Measurements from ENCODE around the gene VOPP1. TPM values are rescaled to one million over a fixed set of nuclear protein-coding genes. Genes with fewer than 3 reads are reported as not detected.
A peak's percentile ranks its signal among the peaks of the same experiment; 100 is the strongest.

The VOPP1 gene
- total and polyA plus RNA-seq, 10 of the 15 experiments (the other 5 are each of a cell fraction or from before 2014, with no cell fraction given), result 32.8 to 206 (median 129) TPM

DNA sequence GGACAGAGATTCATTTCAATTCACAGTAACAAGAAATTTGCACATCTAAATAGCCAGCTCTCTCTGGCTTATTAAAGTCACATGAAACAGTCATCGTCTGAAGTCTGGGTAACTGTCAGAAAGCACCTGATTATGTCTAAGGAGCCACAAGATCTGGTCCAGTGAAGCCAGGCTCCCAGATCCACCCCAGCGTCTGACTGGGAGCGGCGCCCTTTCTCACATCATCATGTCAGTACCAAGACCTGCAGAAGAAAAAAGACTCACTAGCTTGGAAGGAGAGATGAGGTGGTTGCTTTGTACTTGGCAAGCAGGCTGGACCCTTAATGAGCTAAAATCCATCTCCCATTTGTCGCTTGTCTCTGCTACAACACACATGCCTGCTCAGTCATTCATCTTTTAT lies 58.4 kb downstream of the VOPP1 start (continued):
- TF ChIP-seq SREBF1 (IDR thresholded peaks at IDR 0.05; ENCODE audit: low read length) (no peak), RAD21 (IDR thresholded peaks at IDR 0.05; ENCODE audit: insufficient read depth, low read depth, low read length) (peak; percentile 37), EGR1 (IDR thresholded peaks at IDR 0.05; ENCODE audit: borderline replicate concordance in 1 of 2, low read depth in 2 of 2, low read length in 2 of 2) (no peak), TCF12 (IDR thresholded peaks at IDR 0.05; ENCODE audit: low read depth, low read length) (0 out of 2 replicates have a peak, but pooled peaks have one; percentile 25), NBN (IDR thresholded peaks at IDR 0.05) (no peak), BMI1 (IDR thresholded peaks at IDR 0.05; ENCODE audit: borderline replicate concordance) (no peak), NR2F1 (conservative IDR thresholded peaks at IDR 0.05) (no peak), ZBED1 (IDR thresholded peaks at IDR 0.05; ENCODE audit: borderline replicate concordance) (no peak), EP300 (IDR thresholded peaks at IDR 0.05; ENCODE audit: borderline replicate concordance in 1 of 2, control insufficient read depth in 1 of 2, low read depth in 2 of 2, low read length in 2 of 2) (peak; percentile 45 to 58; a peak in 1 of 4 replicates), FOXM1 (IDR thresholded peaks at IDR 0.05; ENCODE audit: low read depth, low read length) (0 out of 2 replicates have a peak, but pooled peaks have one; percentile 45), WRNIP1 (IDR thresholded peaks at IDR 0.05; ENCODE audit: borderline replicate concordance, low read depth, low read length) (no peak), RBBP5 (conservative IDR thresholded peaks at IDR 0.05) (no peak), PAX5 (IDR thresholded peaks at IDR 0.05; ENCODE audit: borderline replicate concordance, low read depth, low read length) (0 out of 2 replicates have a peak, but pooled peaks have one; percentile 28), IKZF1 (conservative IDR thresholded peaks at IDR 0.05) (peak; percentile 60), HDGF (IDR thresholded peaks at IDR 0.05) (no peak), SMARCA5 (IDR thresholded peaks at IDR 0.05) (no peak)
- TF ChIP-seq, protein P1, sequence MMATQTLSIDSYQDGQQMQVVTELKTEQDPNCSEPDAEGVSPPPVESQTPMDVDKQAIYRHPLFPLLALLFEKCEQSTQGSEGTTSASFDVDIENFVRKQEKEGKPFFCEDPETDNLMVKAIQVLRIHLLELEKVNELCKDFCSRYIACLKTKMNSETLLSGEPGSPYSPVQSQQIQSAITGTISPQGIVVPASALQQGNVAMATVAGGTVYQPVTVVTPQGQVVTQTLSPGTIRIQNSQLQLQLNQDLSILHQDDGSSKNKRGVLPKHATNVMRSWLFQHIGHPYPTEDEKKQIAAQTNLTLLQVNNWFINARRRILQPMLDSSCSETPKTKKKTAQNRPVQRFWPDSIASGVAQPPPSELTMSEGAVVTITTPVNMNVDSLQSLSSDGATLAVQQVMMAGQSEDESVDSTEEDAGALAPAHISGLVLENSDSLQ (IDR thresholded peaks at IDR 0.05), result no peak; the same call in 1 of the 2 replicates
- TF ChIP-seq, protein P2, sequence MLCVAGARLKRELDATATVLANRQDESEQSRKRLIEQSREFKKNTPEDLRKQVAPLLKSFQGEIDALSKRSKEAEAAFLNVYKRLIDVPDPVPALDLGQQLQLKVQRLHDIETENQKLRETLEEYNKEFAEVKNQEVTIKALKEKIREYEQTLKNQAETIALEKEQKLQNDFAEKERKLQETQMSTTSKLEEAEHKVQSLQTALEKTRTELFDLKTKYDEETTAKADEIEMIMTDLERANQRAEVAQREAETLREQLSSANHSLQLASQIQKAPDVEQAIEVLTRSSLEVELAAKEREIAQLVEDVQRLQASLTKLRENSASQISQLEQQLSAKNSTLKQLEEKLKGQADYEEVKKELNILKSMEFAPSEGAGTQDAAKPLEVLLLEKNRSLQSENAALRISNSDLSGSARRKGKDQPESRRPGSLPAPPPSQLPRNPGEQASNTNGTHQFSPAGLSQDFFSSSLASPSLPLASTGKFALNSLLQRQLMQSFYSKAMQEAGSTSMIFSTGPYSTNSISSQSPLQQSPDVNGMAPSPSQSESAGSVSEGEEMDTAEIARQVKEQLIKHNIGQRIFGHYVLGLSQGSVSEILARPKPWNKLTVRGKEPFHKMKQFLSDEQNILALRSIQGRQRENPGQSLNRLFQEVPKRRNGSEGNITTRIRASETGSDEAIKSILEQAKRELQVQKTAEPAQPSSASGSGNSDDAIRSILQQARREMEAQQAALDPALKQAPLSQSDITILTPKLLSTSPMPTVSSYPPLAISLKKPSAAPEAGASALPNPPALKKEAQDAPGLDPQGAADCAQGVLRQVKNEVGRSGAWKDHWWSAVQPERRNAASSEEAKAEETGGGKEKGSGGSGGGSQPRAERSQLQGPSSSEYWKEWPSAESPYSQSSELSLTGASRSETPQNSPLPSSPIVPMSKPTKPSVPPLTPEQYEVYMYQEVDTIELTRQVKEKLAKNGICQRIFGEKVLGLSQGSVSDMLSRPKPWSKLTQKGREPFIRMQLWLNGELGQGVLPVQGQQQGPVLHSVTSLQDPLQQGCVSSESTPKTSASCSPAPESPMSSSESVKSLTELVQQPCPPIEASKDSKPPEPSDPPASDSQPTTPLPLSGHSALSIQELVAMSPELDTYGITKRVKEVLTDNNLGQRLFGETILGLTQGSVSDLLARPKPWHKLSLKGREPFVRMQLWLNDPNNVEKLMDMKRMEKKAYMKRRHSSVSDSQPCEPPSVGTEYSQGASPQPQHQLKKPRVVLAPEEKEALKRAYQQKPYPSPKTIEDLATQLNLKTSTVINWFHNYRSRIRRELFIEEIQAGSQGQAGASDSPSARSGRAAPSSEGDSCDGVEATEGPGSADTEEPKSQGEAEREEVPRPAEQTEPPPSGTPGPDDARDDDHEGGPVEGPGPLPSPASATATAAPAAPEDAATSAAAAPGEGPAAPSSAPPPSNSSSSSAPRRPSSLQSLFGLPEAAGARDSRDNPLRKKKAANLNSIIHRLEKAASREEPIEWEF (IDR thresholded peaks at IDR 0.05; ENCODE audit: insufficient replicate concordance, low read depth, low read length), result no peak
- TF ChIP-seq, protein P3, sequence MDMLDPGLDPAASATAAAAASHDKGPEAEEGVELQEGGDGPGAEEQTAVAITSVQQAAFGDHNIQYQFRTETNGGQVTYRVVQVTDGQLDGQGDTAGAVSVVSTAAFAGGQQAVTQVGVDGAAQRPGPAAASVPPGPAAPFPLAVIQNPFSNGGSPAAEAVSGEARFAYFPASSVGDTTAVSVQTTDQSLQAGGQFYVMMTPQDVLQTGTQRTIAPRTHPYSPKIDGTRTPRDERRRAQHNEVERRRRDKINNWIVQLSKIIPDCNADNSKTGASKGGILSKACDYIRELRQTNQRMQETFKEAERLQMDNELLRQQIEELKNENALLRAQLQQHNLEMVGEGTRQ (IDR thresholded peaks at IDR 0.05; ENCODE audit: borderline replicate concordance, low read depth, low read length), result no peak
- TF ChIP-seq, protein P4, sequence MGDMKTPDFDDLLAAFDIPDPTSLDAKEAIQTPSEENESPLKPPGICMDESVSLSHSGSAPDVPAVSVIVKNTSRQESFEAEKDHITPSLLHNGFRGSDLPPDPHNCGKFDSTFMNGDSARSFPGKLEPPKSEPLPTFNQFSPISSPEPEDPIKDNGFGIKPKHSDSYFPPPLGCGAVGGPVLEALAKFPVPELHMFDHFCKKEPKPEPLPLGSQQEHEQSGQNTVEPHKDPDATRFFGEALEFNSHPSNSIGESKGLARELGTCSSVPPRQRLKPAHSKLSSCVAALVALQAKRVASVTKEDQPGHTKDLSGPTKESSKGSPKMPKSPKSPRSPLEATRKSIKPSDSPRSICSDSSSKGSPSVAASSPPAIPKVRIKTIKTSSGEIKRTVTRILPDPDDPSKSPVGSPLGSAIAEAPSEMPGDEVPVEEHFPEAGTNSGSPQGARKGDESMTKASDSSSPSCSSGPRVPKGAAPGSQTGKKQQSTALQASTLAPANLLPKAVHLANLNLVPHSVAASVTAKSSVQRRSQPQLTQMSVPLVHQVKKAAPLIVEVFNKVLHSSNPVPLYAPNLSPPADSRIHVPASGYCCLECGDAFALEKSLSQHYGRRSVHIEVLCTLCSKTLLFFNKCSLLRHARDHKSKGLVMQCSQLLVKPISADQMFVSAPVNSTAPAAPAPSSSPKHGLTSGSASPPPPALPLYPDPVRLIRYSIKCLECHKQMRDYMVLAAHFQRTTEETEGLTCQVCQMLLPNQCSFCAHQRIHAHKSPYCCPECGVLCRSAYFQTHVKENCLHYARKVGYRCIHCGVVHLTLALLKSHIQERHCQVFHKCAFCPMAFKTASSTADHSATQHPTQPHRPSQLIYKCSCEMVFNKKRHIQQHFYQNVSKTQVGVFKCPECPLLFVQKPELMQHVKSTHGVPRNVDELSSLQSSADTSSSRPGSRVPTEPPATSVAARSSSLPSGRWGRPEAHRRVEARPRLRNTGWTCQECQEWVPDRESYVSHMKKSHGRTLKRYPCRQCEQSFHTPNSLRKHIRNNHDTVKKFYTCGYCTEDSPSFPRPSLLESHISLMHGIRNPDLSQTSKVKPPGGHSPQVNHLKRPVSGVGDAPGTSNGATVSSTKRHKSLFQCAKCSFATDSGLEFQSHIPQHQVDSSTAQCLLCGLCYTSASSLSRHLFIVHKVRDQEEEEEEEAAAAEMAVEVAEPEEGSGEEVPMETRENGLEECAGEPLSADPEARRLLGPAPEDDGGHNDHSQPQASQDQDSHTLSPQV (IDR thresholded peaks at IDR 0.05), result no peak
